Measurements from ENCODE around the gene CD81. TPM values are rescaled to one million over a fixed set of nuclear protein-coding genes. Genes with fewer than 3 reads are reported as not detected.
A peak's percentile ranks its signal among the peaks of the same experiment; 100 is the strongest.

Gene CD81
- total and polyA plus RNA-seq, 10 of the 15 experiments (the other 5 are each of a cell fraction or from before 2014, with no cell fraction given): 2.0 to 145 (median 57.2) TPM

- TF ChIP-seq NKRF (conservative IDR thresholded peaks at IDR 0.05): peak; percentile 58; the same call in 1 of the 2 replicates
- TF ChIP-seq CHD1 (IDR thresholded peaks at IDR 0.05; ENCODE audit: low read depth, low read length): no peak
- no peak for TF ChIP-seq TCF7 (IDR thresholded peaks at IDR 0.05; ENCODE audit: borderline replicate concordance)
- TF ChIP-seq NR2F1 (conservative IDR thresholded peaks at IDR 0.05): peak; percentile 52
- TF ChIP-seq RAD21 (IDR thresholded peaks at IDR 0.05; ENCODE audit: insufficient read depth, low read depth, low read length): no peak
- TF ChIP-seq SKIL (IDR thresholded peaks at IDR 0.05; ENCODE audit: low read depth, poor library complexity, severe bottlenecking): peak; percentile 84
- TF ChIP-seq RUNX3 (IDR thresholded peaks at IDR 0.05; ENCODE audit: low read length): peak; percentile 76
- TF ChIP-seq JUND (IDR thresholded peaks at IDR 0.05; ENCODE audit: low read depth, low read length): no peak
- TF ChIP-seq NFXL1 (IDR thresholded peaks at IDR 0.05; ENCODE audit: borderline replicate concordance): no peak
- TF ChIP-seq KDM1A (IDR thresholded peaks at IDR 0.05; ENCODE audit: borderline replicate concordance): no peak
- no peak for TF ChIP-seq RB1 (IDR thresholded peaks at IDR 0.05; ENCODE audit: borderline replicate concordance)
- TF ChIP-seq MEF2B (IDR thresholded peaks at IDR 0.05; ENCODE audit: partially characterized antibody, poor library complexity, severe bottlenecking): no peak
- no peak for TF ChIP-seq ZNF622 (IDR thresholded peaks at IDR 0.05)
- TF ChIP-seq NR2C2 (IDR thresholded peaks at IDR 0.05; ENCODE audit: borderline replicate concordance, control insufficient read depth, insufficient read length, low read depth): no peak
- TF ChIP-seq DPF2 (IDR thresholded peaks at IDR 0.05): peak; percentile 63
- TF ChIP-seq ZZZ3 (IDR thresholded peaks at IDR 0.05; ENCODE audit: control insufficient read depth, insufficient read length, low read depth): no peak
- TF ChIP-seq BHLHE40 (IDR thresholded peaks at IDR 0.05; ENCODE audit: borderline replicate concordance in 1 of 2, low read depth in 2 of 2, low read length in 1 of 2): peak; percentile 71 to 82
- TF ChIP-seq BCL11A (IDR thresholded peaks at IDR 0.05; ENCODE audit: low read depth, low read length): peak; percentile 23; the same call in 1 of the 2 replicates
- no peak for TF ChIP-seq HCFC1 (IDR thresholded peaks at IDR 0.05; ENCODE audit: low read length)
- TF ChIP-seq MXI1 (IDR thresholded peaks at IDR 0.05; ENCODE audit: low read depth, low read length): peak; percentile 74; the same call in 1 of the 2 replicates
- no peak for TF ChIP-seq POLR2AphosphoS5 (IDR thresholded peaks at IDR 0.05; ENCODE audit: low read length)
- TF ChIP-seq SREBF2 (IDR thresholded peaks at IDR 0.05; ENCODE audit: low read length): no peak
- no peak for TF ChIP-seq NFYB (IDR thresholded peaks at IDR 0.05; ENCODE audit: insufficient read depth, low read depth, low read length)
- no peak for TF ChIP-seq CEBPZ (IDR thresholded peaks at IDR 0.05; ENCODE audit: low read depth, low read length)
- TF ChIP-seq IKZF2 (IDR thresholded peaks at IDR 0.05): peak; percentile 53 to 75; a peak in 2 of 4 replicates
- TF ChIP-seq NR2C1 (IDR thresholded peaks at IDR 0.05): no peak
Measured at GRCh38 chr11:2380807-2381350, 3.8 kb downstream of the CD81 start (continued).

Data from GM12878 (cell line).